Naive thymus-derived CD4-positive, alpha-beta T cell (primary cell): ENCODE results near the gene PELI1. TPM values are rescaled to one million over a fixed set of nuclear protein-coding genes. Genes with fewer than 3 reads are reported as not detected.

ENCODE experiments used
- ATAC-seq: fragments of 150-1000 bp; cut with Tn5 transposase; 2 replicates; pipeline ENCODE4 v1.10.0; 2021; ENCODE audit warnings: mild to moderate bottlenecking, moderate library complexity
- CTCF ChIA-PET: fragments of 350-600 bp; sonication (Branson Sonifier 250); formaldehyde crosslinking; loops from one replicate; lab custom pipeline; 2021; ENCODE audit warnings: antibody characterized with exemption; lab: Charles Lee
- POLR2A ChIA-PET: fragments of 350-600 bp; sonication (Branson Sonifier 250); formaldehyde crosslinking; loops from one replicate; lab custom pipeline; 2021; ENCODE audit warnings: antibody characterized with exemption, inconsistent platforms; lab: Charles Lee
- DNase-seq, 9 donors: peaks; one replicate each; pipeline versions ENCODE4 v3.0.0 to v3.0.0-alpha.2; 2020 to 2022; ENCODE audit warnings: mixed read lengths in 1 of 9
- H3K27ac ChIP-seq: one replicate; pipeline ENCODE4 v1.7.0; 2013; ENCODE audit warnings: mild to moderate bottlenecking, low read depth, low read length, moderate library complexity
- H3K27me3 ChIP-seq, 2 donors: one replicate each; pipeline ENCODE4 v1.7.0; 2013; ENCODE audit warnings: low read length in 2 of 2, mild to moderate bottlenecking in 2 of 2, moderate library complexity in 2 of 2; ENCODE audit not compliant: control insufficient read depth in 2 of 2, insufficient read depth in 2 of 2
- H3K36me3 ChIP-seq, 3 experiments: 1 replicate in 2 of 3; 2 replicates in 1 of 3; pipeline ENCODE4 v1.7.0; 2013; ENCODE audit warnings: low read length in 3 of 3, mild to moderate bottlenecking in 3 of 3, moderate library complexity in 1 of 3; ENCODE audit not compliant: insufficient read depth in 3 of 3, control insufficient read depth in 2 of 3
- H3K4me1 ChIP-seq, 2 donors: one replicate each; pipeline ENCODE4 v1.7.0; 2013; ENCODE audit warnings: low read length in 2 of 2, mild to moderate bottlenecking in 2 of 2, moderate library complexity in 1 of 2; ENCODE audit not compliant: control insufficient read depth in 2 of 2, insufficient read depth in 2 of 2
- H3K4me3 ChIP-seq: 2 replicates; pipeline ENCODE4 v1.7.0; 2013; ENCODE audit warnings: mild to moderate bottlenecking, low read length
- H3K9me3 ChIP-seq, 3 experiments: 1 replicate in 2 of 3; 2 replicates in 1 of 3; pipeline ENCODE4 v1.7.0; 2013; ENCODE audit warnings: low read length in 3 of 3; ENCODE audit not compliant: control insufficient read depth in 2 of 3
- H3K27ac Mint-ChIP-seq, 9 donors: one replicate each; pipeline ENCODE4 v1.8.0; 2020 to 2022; ENCODE audit warnings: mixed read lengths in 9 of 9, mild to moderate bottlenecking in 8 of 9, moderate library complexity in 5 of 9, inconsistent platforms in 2 of 9
- H3K27me3 Mint-ChIP-seq, 5 donors: one replicate each; pipeline ENCODE4 v1.8.0; 2021 to 2022; ENCODE audit warnings: mixed read lengths in 5 of 5, mild to moderate bottlenecking in 1 of 5
- H3K36me3 Mint-ChIP-seq, 5 donors: one replicate each; pipeline ENCODE4 v1.8.0; 2020 to 2022; ENCODE audit warnings: mixed read lengths in 5 of 5, mild to moderate bottlenecking in 3 of 5, inconsistent platforms in 1 of 5
- H3K4me1 Mint-ChIP-seq, 7 donors: one replicate each; pipeline ENCODE4 v1.8.0; 2020 to 2022; ENCODE audit warnings: mixed read lengths in 7 of 7, mild to moderate bottlenecking in 3 of 7, inconsistent platforms in 1 of 7
- H3K4me3 Mint-ChIP-seq, 10 donors: one replicate each; pipeline ENCODE4 v1.8.0; 2020 to 2022; ENCODE audit warnings: mild to moderate bottlenecking in 10 of 10, mixed read lengths in 10 of 10, moderate library complexity in 6 of 10, inconsistent platforms in 2 of 10
- H3K9me3 Mint-ChIP-seq, 11 donors: one replicate each; pipeline ENCODE4 v1.8.0; 2020 to 2022; ENCODE audit warnings: mixed read lengths in 11 of 11, mild to moderate bottlenecking in 4 of 11, inconsistent platforms in 1 of 11, moderate library complexity in 1 of 11
- intact Hi-C, 2 donors: fragments of 100-400 bp; cut with micrococcal nuclease; formaldehyde crosslinking; loops; one replicate each; pipeline ENCODE4 v1.15.1; 2023
- polyA plus RNA-seq, 2 donors: library from polyadenylated mRNA; unstranded; fragments of 300-500 nt; fragmentation: Illumina TruSeq; gene quantifications; one replicate each; pipeline ENCODE4 v1.2.3, GENCODE V29; 2021
- total RNA-seq, 6 experiments: library from RNA in 5 of 6; stranded (reverse) in 5 of 6; gene quantifications; 1 replicate in 5 of 6; 2 replicates in 1 of 6; pipeline ENCODE4 v1.2.3 and lab custom pipeline; 2021 to 2026

PELI1 gene
- total and polyA plus RNA-seq, 7 experiments from 2014 or later: 12.3 to 170 (median 52.3) TPM

DNA sequence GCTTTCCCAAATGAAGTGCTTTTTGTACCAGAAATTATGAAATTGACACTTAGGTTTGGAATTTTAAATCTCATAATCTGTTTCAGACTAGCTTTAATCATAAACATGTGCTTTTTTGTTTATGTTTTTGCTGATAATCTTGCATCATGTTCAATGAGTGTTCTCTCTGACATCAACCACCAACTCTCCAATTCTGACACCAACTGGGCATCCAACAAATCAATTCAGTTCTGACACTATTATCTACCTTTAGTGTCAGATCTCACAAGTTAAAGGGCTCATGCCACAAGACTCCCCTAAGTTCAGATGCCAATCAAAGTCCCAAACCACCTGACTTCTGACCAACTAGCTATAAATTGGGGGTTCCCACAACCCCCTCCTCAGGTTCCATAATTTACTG lies 19.6 kb downstream of the PELI1 start:
- POLR2A ChIA-PET: interaction anchor here (0.7 to 1.7 kb wide), 4 partner anchors 8 to 41 kb away, joined by 3 to 5 read pairs (median 4); no protein-coding TSS in a partner anchor
- Mint-ChIP-seq H3K4me3 (peak overlapping the region in 1 of 10 donors; percentile 23), H3K9me3 (no peaks in the 10 kb centered on the region), H3K36me3 (peaks cover 0 to 25% (median 14%) of the 10 kb centered on the region in 5 donors), H3K27me3 (no peaks in the 10 kb centered on the region), H3K27ac (peak overlapping the region in 4 of 9 donors; percentile 22 to 55 (median 38)), H3K4me1 (peaks cover 31 to 90% (median 75%) of the 10 kb centered on the region in 7 donors)
- Histone ChIP-seq H3K9me3 (no peaks in the 10 kb centered on the region), H3K4me1 (peaks cover 0 to 12% of the 10 kb centered on the region in 2 donors), H3K27me3 (peaks cover 0 to 2% of the 10 kb centered on the region in 2 donors), H3K27ac (no peak overlapping the region), H3K36me3 (no peaks in the 10 kb centered on the region), H3K4me3 (no peak overlapping the region)
- CTCF ChIA-PET: interaction anchor here (1.3 kb wide), 1 partner anchor 203 kb away, joined by 4 read pairs; no protein-coding TSS in a partner anchor
- no peak for DNase-seq
- intact Hi-C loops: no loop called here
- ATAC-seq: no peak

DNA sequence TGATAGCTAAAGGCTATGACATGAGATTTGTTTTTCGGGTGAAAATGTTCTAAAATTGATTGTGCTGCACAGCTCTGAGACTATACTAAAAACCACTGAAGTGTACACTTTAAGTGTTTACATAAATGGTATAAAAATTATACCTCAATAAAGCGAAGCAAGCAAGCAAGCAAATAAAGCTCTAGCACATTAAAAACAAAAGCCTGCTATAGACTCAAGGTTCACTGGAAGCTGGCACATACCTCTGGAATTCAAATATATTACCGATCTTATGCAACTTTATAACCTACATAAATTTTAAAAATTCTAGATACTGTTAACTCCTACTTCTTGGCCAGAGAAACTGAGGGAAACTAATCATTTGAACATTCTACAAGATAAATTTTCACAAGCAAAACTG lies 20.1 kb downstream of the PELI1 start:
- no peak for DNase-seq
- peaks cover 0 to 27% (median 14%) of the 10 kb centered on the region in 5 donors for H3K36me3 Mint-ChIP-seq
- no peaks in the 10 kb centered on the region for H3K9me3 Mint-ChIP-seq
- no peak for ATAC-seq
- Histone ChIP-seq H3K4me1 (peaks cover 0 to 12% of the 10 kb centered on the region in 2 donors), H3K4me3 (no peak overlapping the region), H3K9me3 (no peaks in the 10 kb centered on the region), H3K27me3 (peaks cover 0 to 2% of the 10 kb centered on the region in 2 donors), H3K36me3 (no peaks in the 10 kb centered on the region), H3K27ac (no peak overlapping the region)
- ChIA-PET POLR2A (interaction anchor here (0.7 to 1.7 kb wide), 3 partner anchors 9 to 40 kb away, joined by 3 to 5 read pairs (median 4); no protein-coding TSS in a partner anchor), CTCF (interaction anchor here (1.3 to 1.8 kb wide), 2 partner anchors 204 to 206 kb away, joined by 4 to 7 read pairs; no protein-coding TSS in a partner anchor)
- no peak overlapping the region for H3K4me3 Mint-ChIP-seq
- no peaks in the 10 kb centered on the region for H3K27me3 Mint-ChIP-seq
- intact Hi-C loops: no loop called here
- peak overlapping the region in 4 of 9 donors; percentile 22 to 72 (median 38) for H3K27ac Mint-ChIP-seq
- H3K4me1 Mint-ChIP-seq: peaks cover 31 to 90% (median 77%) of the 10 kb centered on the region in 7 donors

- Mint-ChIP-seq H3K4me1 (peaks cover 28 to 89% (median 77%) of the 10 kb centered on the region in 7 donors), H3K27me3 (no peaks in the 10 kb centered on the region), H3K9me3 (no peaks in the 10 kb centered on the region), H3K27ac (peak overlapping the region in 3 of 9 donors; percentile 22 to 72 (median 26)), H3K4me3 (no peak overlapping the region), H3K36me3 (peaks cover 0 to 26% (median 14%) of the 10 kb centered on the region in 5 donors)
- DNase-seq (no peak), ATAC-seq (no peak)
- Histone ChIP-seq H3K4me1 (peaks cover 0 to 8% of the 10 kb centered on the region in 2 donors), H3K27me3 (peaks cover 0 to 2% of the 10 kb centered on the region in 2 donors), H3K4me3 (no peak overlapping the region), H3K36me3 (no peaks in the 10 kb centered on the region), H3K9me3 (no peaks in the 10 kb centered on the region), H3K27ac (no peak overlapping the region)
- ChIA-PET CTCF (interaction anchor here (0.6 to 1.8 kb wide), 2 partner anchors 24 to 207 kb away, joined by 3 to 7 read pairs; no protein-coding TSS in a partner anchor), POLR2A (interaction anchor here (1.6 to 1.7 kb wide), 2 partner anchors 9 to 17 kb away, joined by 3 to 5 read pairs; no protein-coding TSS in a partner anchor)
- intact Hi-C loops: loop anchor here in 1 of 2 donors (1.0 kb wide), 1 partner anchor 8 kb away; no protein-coding TSS in a partner anchor
These were observed 20.5 kb downstream of the PELI1 start for GRCh38 chr2:64123740-64124139.

- ATAC-seq (no peak), DNase-seq (no peak)
- Mint-ChIP-seq H3K36me3 (peaks cover 0 to 22% (median 18%) of the 10 kb centered on the region in 5 donors), H3K4me3 (peak overlapping the region in 1 of 10 donors; percentile 11), H3K9me3 (no peaks in the 10 kb centered on the region), H3K27ac (peak overlapping the region in 3 of 9 donors; percentile 4 to 71 (median 21)), H3K27me3 (no peaks in the 10 kb centered on the region), H3K4me1 (peaks cover 20 to 85% (median 77%) of the 10 kb centered on the region in 7 donors)
- no peak overlapping the region for H3K4me3 ChIP-seq
- no peak overlapping the region for H3K27ac ChIP-seq
- H3K27me3 ChIP-seq: peaks cover 0 to 2% of the 10 kb centered on the region in 2 donors
- intact Hi-C loops: no loop called here
- peaks cover 0 to 3% of the 10 kb centered on the region in 2 donors for H3K4me1 ChIP-seq
- CTCF ChIA-PET: interaction anchor here (1.8 kb wide), 1 partner anchor 208 kb away, joined by 7 read pairs; no protein-coding TSS in a partner anchor
- POLR2A ChIA-PET: interaction anchor here (1.0 to 1.9 kb wide), 3 partner anchors 10 to 16 kb away, joined by 3 to 9 read pairs (median 4); no protein-coding TSS in a partner anchor
- no peaks in the 10 kb centered on the region for H3K9me3 ChIP-seq
- no peaks in the 10 kb centered on the region for H3K36me3 ChIP-seq
These were observed 21.9 kb downstream of the PELI1 start for GRCh38 chr2:64122358-64122757.

GRCh38 chr2:64120928-64121327 lies 23.3 kb downstream of the PELI1 start:
- intact Hi-C loops: no loop called here
- Histone ChIP-seq H3K36me3 (no peaks in the 10 kb centered on the region), H3K9me3 (no peaks in the 10 kb centered on the region), H3K27me3 (no peaks in the 10 kb centered on the region), H3K27ac (no peak overlapping the region), H3K4me3 (no peak overlapping the region), H3K4me1 (peaks cover 0 to 13% of the 10 kb centered on the region in 2 donors)
- ChIA-PET CTCF (no interaction called here), POLR2A (interaction anchor here (0.9 kb wide), 1 partner anchor 12 kb away, joined by 5 read pairs; no protein-coding TSS in a partner anchor)
- Mint-ChIP-seq H3K4me1 (peaks cover 20 to 87% (median 80%) of the 10 kb centered on the region in 7 donors), H3K9me3 (no peaks in the 10 kb centered on the region), H3K27me3 (no peaks in the 10 kb centered on the region), H3K36me3 (peaks cover 0 to 19% (median 18%) of the 10 kb centered on the region in 5 donors), H3K4me3 (no peak overlapping the region), H3K27ac (peak overlapping the region in 1 of 9 donors; percentile 34)
- no peak for DNase-seq
- no peak for ATAC-seq

DNA sequence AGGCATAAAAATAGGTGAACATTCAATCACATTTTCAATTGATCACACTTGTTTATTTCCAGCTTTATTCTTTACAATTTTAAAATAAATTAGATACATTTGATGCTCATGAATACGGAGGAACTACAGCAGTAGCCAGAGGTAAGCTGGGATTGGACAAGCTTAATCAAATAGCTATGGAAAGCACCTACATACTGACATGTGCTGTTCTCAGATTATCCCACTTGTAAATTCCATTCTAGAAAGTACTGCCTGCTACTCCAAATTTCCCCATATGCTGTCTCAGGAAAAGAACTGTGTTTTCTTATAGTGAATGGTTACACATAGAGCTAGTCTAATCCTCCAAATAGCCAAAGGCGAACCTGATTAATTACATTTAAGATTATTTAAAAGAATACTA lies 24.2 kb downstream of the PELI1 start:
- intact Hi-C loops: no loop called here
- Mint-ChIP-seq H3K4me1 (peaks cover 27 to 89% (median 84%) of the 10 kb centered on the region in 7 donors), H3K36me3 (peaks cover 0 to 19% (median 18%) of the 10 kb centered on the region in 5 donors), H3K27ac (no peak overlapping the region), H3K27me3 (no peaks in the 10 kb centered on the region), H3K4me3 (no peak overlapping the region), H3K9me3 (no peaks in the 10 kb centered on the region)
- ChIA-PET POLR2A (no interaction called here), CTCF (interaction anchor here (0.8 kb wide), 1 partner anchor 69 kb away, joined by 4 read pairs; no protein-coding TSS in a partner anchor)
- DNase-seq (no peak), ATAC-seq (no peak)
- Histone ChIP-seq H3K27ac (no peak overlapping the region), H3K9me3 (no peaks in the 10 kb centered on the region), H3K36me3 (no peaks in the 10 kb centered on the region), H3K4me1 (peaks cover 1 to 23% of the 10 kb centered on the region in 2 donors), H3K4me3 (no peak overlapping the region), H3K27me3 (no peaks in the 10 kb centered on the region)
